IPS-11a (cell line): ENCODE results near the gene ZBTB9.

ENCODE experiments used
- H3K4me3 ChIP-seq: one replicate; pipeline ENCODE4 v1.5.1; 2013; ENCODE audit warnings: low read depth, low read length, control low read depth

The ZBTB9 gene, protein sequence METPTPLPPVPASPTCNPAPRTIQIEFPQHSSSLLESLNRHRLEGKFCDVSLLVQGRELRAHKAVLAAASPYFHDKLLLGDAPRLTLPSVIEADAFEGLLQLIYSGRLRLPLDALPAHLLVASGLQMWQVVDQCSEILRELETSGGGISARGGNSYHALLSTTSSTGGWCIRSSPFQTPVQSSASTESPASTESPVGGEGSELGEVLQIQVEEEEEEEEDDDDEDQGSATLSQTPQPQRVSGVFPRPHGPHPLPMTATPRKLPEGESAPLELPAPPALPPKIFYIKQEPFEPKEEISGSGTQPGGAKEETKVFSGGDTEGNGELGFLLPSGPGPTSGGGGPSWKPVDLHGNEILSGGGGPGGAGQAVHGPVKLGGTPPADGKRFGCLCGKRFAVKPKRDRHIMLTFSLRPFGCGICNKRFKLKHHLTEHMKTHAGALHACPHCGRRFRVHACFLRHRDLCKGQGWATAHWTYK

DNA sequence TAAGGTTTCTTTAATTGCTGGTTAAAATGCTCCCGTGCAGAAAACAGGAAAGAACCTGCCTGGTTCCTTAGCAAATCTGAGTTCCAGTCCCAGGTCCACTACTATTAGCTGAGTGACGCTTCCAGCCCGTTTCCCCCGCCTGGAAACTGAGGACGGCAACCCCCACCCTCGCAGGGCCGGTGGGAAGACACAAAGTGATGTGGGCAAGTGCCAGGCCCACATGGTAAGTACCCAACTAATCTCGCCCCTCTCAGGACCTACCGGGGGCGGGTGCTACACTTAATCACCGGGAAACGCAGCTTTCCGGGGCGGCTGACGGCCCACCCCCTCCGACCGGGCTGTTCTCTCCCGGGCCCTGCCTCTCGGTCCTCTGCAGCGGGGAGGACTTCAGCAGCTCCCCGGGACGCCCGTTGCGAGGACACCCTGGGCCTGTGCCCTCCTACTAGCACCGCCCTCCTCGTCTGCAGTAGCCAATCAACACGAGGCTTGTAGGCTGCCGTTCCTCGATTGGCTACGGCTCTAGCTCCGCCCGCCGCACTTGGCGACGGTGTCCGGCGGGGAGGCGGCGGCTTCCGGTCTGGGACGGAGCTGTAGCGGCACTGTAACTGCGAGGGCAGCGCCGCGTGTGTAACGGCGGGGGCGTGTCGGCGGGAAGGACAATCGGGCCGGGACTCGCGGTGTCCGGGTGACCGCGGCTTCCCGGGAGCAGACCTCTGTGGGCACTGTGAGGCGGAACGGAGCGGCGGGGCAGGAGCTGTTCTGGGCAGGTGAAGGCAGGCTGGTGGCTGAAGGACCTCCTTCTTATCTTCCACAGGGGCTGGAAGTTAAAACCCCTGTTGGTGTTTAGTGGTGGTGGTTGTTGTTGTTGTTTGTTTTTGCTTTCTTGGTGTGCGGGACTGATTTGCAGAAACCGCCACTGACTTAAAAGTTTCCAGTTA is at the start of gene ZBTB9:
Gene ZBTB9 (plus strand): TSS at position 568 of the 938 bp plus-strand sequence. CDS start 525 bp downstream, outside the sequence.
- peak within 1 kb of the TSS; percentile 89 for H3K4me3 ChIP-seq

DNA sequence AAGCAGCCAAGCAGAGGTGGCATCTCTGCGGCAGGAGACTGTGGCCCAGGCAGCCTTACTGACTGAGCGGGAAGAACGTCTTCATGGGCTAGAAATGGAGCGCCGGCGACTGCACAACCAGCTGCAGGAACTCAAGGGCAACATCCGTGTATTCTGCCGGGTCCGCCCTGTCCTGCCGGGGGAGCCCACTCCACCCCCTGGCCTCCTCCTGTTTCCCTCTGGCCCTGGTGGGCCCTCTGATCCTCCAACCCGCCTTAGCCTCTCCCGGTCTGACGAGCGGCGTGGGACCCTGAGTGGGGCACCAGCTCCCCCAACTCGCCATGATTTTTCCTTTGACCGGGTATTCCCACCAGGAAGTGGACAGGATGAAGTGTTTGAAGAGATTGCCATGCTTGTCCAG is 49.5 kb upstream of the ZBTB9 start:
- H3K4me3 ChIP-seq, result no peak overlapping the region

DNA sequence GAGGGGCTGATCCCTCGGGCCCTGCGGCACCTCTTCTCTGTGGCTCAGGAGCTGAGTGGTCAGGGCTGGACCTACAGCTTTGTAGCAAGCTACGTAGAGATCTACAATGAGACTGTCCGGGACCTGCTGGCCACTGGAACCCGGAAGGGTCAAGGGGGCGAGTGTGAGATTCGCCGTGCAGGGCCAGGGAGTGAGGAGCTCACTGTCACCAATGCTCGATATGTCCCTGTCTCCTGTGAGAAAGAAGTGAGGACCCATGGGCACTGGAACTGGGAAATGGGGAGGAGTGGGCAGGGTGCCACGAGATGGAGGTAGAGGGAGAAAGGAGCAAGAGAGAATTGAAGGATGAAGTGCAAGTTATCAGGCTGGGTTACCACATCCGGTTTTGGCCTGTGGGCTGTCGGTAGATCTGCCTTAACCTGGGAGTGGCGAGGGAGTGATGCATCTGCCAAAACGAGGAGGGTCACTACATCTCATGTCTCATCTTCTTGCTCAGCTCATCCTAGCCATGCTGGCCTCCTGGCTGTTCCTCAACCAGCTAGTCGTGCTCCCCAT is 48.9 kb upstream of the ZBTB9 start:
- H3K4me3 ChIP-seq, result no peak overlapping the region

DNA sequence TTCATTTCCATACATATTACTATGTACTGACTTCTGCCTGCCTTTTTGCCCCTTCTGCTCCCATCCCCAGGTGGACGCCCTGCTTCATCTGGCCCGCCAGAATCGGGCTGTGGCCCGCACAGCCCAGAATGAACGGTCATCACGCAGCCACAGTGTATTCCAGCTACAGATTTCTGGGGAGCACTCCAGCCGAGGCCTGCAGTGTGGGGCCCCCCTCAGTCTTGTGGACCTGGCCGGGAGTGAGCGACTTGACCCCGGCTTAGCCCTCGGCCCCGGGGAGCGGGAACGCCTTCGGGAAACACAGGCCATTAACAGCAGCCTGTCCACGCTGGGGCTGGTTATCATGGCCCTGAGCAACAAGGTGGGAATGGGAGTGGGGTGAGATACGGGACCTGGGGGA is 48.2 kb upstream of the ZBTB9 start:
- H3K4me3 ChIP-seq, result no peak overlapping the region

DNA sequence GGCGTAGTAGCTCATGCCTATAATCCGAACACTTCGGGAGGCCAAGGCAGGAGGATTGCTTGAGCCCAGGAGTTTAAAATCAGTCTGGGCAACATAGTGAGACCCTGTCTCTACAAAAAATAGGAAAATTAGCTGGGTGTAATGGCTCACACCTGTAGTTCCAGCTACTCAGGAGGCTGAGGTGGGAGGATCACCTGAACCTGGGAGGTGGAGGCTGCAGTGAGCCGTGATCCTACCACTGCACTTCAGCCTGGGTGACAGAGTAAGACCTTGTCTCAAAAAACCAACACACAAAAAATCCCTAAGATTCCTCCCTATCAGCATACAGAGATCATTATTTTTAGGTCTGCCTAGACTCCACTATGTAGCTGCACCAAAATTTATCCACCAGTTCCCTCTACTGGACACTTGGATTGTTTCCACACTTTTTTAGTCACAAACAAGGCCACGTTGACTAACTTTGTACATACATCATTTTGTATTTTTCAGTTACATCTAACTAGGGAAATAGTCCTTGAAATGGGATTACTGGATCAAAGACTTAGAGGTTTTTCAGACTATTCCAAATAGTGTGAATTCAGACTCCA is 47.2 kb upstream of the ZBTB9 start:
- H3K4me3 ChIP-seq, result no peak overlapping the region

DNA sequence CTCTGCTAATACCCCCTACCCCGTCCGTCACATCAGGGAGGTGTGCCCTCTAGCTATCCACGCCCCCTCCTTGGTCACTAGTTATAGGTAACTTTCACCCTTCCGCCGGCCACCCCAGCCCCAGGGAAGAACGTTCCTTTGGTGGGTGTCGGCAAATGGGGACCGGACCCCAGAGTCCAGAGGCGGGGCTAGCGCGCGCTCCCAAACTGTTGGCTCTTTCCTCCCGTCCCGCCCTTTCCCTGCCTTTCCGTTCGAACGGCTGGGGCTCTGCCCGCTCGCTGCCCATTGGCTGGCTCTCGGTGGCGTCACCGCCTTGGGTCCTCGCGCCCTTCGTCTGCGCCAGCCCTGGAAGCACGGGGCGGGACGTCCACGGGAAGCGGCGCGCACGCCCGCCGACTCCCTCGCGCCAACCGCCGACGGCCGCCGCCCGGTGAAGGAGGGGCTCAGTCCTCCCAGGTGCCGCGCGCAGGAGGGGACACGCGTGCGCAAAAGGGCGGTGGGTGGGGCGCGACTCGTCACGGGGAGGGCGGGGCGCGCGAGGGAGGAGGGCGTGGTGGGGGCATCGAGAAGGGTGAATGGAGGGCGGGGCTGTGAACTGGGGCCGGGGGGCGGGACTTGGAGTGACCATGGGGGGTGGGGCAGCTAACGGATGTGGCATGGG is 44.2 kb upstream of the ZBTB9 start:
- H3K4me3 ChIP-seq, result peak overlapping the region; percentile 24

DNA sequence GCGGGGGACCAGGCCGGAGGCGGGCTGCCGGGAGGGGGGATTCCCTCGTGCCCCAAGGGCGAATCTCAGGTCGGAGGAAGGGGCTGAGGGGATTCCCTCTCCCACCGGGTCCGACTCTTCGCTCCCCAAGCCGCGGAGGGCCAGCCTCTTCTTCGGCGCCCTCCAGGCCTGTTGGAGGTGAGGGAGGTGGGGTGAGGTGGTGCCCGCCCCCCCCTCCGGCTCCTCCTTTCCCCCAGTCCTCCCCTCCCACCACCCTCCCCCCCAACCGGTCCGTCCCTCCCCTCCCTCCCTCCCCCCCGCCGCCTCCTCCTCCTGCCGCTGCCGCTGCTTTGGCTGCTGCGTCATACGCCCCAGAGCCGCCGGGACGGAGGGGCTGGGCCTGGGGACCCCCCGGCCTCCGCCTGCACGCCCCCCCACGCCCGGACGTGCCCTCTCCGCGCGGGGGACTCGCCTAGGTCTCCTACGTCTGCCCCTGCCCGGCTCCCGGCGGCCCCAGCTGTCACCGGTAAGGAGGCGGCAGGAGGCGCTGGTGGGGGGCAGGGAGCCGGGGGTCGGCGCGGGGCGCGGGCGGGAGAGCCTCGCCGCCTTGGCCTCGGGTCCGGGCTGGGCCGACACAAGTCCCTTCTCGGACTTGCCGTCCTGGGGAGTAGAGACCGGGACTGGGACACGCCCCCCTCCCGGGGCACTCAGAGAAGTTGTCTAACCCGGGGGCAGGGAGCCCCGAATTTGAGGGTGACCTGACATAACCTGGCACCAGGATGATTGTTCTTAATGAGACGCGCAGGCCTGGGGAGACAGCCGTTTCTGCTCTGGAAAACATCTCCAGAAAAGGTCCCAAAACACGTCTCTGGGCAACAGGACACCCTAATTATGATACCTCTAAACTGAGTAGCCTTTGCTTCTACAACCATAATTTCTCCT is 43.4 kb upstream of the ZBTB9 start, which contains the start of gene PHF1:
Gene PHF1 (plus strand): TSS at position 304 of the 921 bp plus-strand sequence. CDS start 1,250 bp downstream, outside the sequence.
- H3K4me3 ChIP-seq, result peak within 1 kb of the TSS; percentile 65

DNA sequence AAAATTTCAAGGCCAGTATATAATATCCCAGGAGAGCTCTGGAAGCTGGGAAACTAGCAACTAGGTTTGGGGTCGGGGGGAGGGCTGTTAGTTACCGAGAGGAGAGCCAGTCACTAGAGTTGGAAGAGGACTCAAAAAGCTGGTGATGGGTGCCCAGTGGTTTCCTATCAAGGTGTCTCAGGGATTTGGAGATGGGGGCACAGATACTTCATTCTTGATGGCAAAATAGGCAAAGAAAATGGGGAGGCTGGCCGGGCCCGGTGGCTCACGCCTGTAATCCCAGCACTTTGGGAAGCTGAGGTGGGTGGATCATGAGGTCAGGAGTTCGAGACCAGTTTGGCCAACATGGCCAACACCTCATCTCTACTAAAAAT is 42.8 kb upstream of the ZBTB9 start:
- H3K4me3 ChIP-seq, result peak overlapping the region; percentile 65

DNA sequence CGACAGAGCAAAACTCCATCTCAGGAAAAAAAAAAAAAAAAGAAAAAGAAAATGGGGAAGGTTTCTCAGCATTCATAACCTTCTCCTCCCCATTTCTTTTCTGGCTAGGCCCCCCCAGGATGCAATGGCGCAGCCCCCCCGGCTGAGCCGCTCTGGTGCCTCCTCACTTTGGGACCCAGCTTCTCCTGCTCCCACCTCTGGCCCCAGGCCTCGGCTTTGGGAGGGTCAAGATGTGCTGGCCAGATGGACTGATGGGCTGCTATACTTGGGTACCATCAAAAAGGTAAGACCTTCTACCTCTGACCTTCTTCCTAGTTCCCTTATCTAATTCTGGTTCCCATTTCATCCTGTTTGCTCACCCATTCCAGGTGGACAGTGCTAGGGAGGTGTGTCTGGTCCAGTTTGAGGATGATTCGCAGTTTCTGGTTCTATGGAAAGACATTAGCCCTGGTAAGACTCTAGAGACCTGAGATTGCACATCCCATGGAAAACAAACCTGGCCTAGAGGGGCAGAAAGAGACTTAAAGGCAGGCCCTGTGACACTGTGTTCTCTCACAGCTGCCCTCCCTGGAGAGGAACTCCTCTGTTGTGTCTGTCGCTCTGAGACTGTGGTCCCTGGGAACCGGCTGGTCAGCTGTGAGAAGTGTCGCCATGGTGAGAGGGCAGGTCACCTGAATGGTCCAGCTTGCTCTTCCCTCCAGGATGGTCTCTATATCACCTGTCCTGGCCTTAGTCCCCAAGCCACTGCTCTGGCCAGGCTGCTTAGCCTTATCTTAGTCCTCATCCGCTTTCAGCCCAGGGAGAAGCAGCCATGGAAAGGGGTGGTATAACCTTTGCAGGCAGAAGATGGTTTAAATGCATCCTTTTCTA is 42.0 kb upstream of the ZBTB9 start:
- no peak overlapping the region for H3K4me3 ChIP-seq

DNA sequence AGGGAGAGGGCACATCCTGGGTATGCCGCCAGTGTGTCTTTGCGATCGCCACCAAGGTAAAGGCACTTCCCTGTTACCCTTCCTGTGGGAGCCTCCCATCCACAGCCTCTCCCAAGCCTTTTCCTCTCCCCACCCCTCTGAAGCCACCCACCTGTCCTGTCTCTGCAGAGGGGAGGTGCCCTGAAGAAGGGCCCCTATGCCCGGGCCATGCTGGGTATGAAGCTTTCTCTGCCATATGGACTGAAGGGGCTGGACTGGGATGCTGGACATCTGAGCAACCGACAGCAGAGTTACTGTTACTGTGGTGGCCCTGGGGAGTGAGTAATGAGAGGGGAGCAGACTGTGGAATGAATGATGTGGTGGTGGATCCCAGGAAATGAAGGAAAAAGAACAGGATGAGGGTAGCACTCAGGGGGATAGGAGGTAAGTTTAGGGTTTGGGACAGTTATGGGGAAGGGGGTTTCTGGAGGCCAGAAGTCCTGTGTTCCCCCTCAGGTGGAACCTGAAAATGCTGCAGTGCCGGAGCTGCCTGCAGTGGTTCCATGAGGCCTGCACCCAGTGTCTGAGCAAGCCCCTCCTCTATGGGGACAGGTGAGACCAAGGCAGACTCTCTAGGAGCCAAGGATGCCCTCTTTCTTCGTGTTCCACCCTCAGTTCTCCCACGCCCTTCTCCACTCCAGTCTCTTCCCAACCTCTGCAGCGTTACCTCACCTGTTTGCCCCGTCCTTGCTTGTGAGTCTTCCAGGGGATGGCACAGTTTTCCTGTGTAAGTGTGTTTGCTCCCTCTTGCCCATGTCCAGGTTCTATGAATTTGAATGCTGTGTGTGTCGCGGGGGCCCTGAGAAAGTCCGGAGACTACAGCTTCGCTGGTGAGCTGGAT is 40.9 kb upstream of the ZBTB9 start:
- H3K4me3 ChIP-seq, result no peak overlapping the region

DNA sequence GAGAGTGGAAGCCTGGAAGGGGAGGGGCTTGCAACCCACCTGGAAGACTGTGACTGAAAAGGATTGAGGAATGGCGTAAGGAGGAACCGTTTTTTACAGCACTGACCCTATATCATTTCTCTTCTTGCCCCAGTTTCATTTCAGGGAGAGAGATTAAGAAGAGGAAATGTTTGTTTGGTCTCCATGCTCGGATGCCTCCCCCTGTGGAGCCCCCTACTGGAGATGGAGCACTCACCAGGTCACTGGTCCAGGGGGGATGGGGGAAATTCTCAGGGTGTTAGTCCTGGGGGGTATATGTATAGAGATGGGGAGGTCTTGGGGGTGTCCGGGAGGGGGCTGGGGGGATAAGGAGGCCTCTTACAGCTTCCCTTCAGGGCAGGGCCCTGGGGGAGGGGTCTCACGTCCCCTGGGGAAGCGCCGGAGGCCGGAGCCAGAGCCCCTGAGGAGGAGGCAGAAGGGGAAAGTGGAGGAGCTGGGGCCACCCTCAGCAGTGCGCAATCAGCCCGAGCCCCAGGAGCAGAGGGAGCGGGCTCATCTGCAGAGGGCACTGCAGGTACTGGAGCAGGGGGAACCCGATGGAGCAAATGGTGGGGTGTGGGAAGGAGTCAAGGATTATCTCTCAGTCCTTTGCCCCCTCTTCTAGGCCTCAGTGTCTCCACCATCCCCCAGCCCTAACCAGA is 39.6 kb upstream of the ZBTB9 start:
- H3K4me3 ChIP-seq, result no peak overlapping the region

DNA sequence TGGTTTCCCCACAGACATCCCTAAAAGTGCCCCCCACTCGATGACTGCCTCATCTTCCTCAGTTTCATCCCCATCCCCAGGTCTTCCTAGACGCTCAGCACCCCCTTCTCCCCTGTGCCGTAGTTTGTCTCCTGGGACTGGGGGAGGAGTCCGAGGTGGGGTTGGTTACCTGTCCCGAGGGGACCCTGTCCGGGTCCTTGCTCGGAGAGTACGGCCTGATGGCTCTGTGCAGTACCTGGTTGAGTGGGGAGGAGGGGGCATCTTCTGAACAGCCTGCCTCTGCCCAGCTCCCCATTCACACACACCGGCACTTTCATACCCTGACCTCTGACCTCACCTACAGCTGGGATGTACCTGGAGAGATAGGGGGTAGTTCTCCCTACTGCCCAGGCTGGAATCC is 38.5 kb upstream of the ZBTB9 start:
- no peak overlapping the region for H3K4me3 ChIP-seq

DNA sequence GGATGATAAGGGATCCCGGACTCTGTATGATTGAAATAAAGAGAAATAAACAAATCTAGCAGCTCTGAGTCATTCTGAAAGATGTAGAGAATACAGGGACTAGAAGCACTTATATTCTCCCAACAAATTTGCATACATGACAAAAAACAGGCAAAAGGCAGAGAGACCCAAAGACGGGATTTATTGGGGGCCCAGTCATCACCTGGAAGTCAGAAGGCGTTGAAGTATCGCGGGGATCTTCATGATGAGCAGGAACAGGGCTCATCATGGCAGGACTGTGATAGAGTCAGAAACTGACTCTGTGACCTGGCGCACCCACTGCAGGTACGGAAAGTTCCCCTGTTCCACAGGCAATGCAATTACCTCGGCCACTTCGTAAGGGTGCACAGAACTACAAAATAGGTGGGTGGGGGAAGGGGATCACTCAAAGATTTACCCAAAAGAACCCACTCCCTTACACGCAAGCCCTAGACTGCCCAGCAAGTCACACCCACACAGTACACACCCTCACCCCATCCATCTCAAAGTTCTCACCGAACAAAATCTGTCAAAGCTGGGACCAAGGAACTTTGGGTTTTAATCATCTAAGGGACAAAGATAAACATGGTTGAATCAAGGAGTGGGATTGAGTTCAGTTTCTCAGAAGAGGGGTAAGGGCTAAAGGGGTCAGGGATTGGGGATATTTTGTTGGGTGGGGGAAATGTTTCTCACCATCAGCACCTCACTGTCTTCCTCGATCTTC is 37.8 kb upstream of the ZBTB9 start:
- peak overlapping the region; percentile 93 for H3K4me3 ChIP-seq

DNA sequence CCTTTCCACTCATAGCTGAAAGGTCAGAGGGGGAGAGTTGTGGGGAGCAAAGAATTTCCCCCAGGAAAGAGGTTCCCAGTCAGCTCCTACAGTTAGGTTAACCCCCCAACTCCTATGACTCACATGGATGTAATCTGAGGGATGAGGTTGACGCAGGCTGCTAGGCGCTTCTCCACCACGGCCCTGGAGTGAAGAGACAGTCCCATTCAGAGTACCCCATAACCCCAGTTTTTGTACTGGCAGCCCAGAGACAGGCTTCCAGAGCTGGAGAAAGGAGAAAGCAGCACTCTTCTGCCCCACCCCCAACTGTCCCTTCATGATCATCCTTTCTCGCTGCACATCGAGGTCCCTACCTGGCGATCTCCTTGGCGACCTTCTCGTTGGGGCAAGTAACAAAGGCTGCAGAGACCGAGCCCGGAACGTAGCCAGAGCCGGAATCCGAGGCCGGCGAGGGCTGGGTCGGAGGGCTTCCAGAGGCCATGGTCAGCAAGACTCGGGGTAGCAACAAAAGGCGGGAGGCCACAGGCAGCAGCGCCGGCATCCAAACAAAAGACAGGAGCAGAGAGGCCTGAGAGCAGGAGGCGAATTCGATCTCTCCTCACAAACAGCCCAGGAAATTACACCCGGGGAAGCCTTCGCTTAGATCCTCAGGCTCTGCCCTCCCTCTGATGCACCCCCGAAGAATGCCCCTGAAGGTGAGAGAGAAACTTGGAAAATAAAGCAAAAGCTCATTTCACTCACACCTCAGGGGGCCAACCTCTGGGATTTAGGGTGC is 37.1 kb upstream of the ZBTB9 start:
- H3K4me3 ChIP-seq, result peak overlapping the region; percentile 93

DNA sequence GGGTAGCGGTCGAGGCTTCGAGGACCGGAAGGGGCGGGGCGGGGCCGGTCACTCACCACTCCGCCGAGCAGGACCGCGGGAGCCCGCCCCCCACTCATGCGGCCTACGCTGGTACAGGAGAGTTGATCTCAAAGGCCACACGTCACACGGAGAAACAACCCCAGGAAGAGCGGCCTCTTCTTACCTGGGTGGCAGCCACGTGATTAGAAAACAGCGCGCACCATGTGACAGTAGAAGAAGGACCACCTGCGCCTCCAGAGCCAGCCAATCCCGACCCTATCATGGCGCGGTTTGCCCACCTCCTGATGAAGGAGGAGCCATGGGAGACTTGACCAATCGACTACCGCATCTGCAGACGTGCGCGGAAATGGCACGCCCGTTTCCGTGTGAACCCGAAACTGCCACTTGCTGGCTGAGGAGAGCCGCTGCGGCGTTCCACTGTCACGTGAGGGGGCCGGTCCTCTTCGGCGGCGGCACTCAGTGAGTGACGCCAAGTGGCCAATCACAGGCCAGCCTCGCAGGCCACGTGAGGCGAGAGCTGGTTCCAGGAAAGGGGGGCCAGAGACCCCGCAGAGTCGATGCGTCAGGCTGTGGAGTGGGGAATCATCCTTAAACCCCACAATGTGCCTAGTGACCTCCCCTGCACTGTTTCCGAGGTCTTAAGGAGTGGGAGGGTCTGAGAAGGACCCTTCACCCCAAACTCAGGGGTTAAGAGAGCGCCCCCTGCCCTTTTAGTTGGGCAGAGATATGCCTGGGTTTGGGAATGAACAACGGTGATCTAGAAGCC is 36.3 kb upstream of the ZBTB9 start, which contains the start of gene CUTA:
Gene CUTA (minus strand): TSS at position 205 of the 787 bp plus-strand sequence. CDS start 107 bp downstream, at position 98.
- peak within 1 kb of the TSS; percentile 93 for H3K4me3 ChIP-seq
